CD4-positive, alpha-beta T cell (primary cell): ENCODE data around the gene USO1. TPM values are rescaled to one million over a fixed set of nuclear protein-coding genes. Genes with fewer than 3 reads are reported as not detected.
"Not testable (repeated sequence)": the region's sequence is repeated elsewhere in the genome, so short reads cannot be mapped to it uniquely, and the experiment has no call there.

Source experiments
- ATAC-seq: fragments of 200-7000 bp; cut with Tn5 transposase; one replicate; pipeline ENCODE4 v1.10.0; 2022; ENCODE audit warnings: mild to moderate bottlenecking; ENCODE audit not compliant: poor library complexity
- CTCF ChIA-PET: fragments of 350-600 bp; sonication (Branson Sonifier 250); formaldehyde crosslinking; loops from one replicate; lab custom pipeline; 2021; ENCODE audit warnings: antibody characterized with exemption, inconsistent platforms; lab: Charles Lee
- POLR2A ChIA-PET: fragments of 350-600 bp; sonication (Branson Sonifier 250); formaldehyde crosslinking; loops from one replicate; lab custom pipeline; 2021; ENCODE audit warnings: antibody characterized with exemption, inconsistent platforms; lab: Charles Lee
- DNase-seq, 14 experiments: peaks; one replicate each; pipeline ENCODE4 v3.0.0-alpha.2; 2013 to 2020; ENCODE audit warnings: mixed read lengths in 2 of 14
- H3K27ac ChIP-seq, 2 donors: one replicate each; pipeline versions ENCODE4 v1.5.1 to v1.7.0; 2013; ENCODE audit warnings: low read length in 2 of 2, low read depth in 1 of 2, mild to moderate bottlenecking in 1 of 2
- H3K27me3 ChIP-seq, 2 experiments: 1 replicate in 1 of 2; 2 replicates in 1 of 2; pipeline versions ENCODE4 v1.6.1 to v1.7.0; 2013; ENCODE audit warnings: low read length in 2 of 2, control low read depth in 1 of 2, mild to moderate bottlenecking in 1 of 2, moderate library complexity in 1 of 2; ENCODE audit not compliant: insufficient read depth in 2 of 2, control insufficient read depth in 1 of 2
- H3K36me3 ChIP-seq: one replicate; pipeline ENCODE4 v1.6.1; 2013; ENCODE audit warnings: low read length, control low read depth; ENCODE audit not compliant: insufficient read depth
- H3K4me1 ChIP-seq: one replicate; pipeline ENCODE4 v1.6.1; 2013; ENCODE audit warnings: low read length, control low read depth; ENCODE audit not compliant: insufficient read depth
- H3K4me3 ChIP-seq: one replicate; pipeline ENCODE4 v1.5.1; 2013; ENCODE audit warnings: mild to moderate bottlenecking, low read length, moderate library complexity
- H3K9me3 ChIP-seq, 2 experiments: 1 replicate in 1 of 2; 2 replicates in 1 of 2; pipeline versions ENCODE4 v1.6.1 to v1.7.0; 2013; ENCODE audit warnings: low read length in 2 of 2, mild to moderate bottlenecking in 2 of 2, control low read depth in 1 of 2, moderate library complexity in 1 of 2; ENCODE audit not compliant: control insufficient read depth in 1 of 2, insufficient read depth in 1 of 2
- H3K27ac Mint-ChIP-seq: one replicate; pipeline ENCODE4 v1.8.0; 2020; ENCODE audit warnings: mixed read lengths
- H3K27me3 Mint-ChIP-seq: one replicate; pipeline ENCODE4 v1.8.0; 2021; ENCODE audit warnings: mixed read lengths
- H3K36me3 Mint-ChIP-seq: one replicate; pipeline ENCODE4 v1.8.0; 2021; ENCODE audit warnings: low read depth, mixed read lengths
- H3K4me1 Mint-ChIP-seq: one replicate; pipeline ENCODE4 v1.8.0; 2021; ENCODE audit warnings: low read depth, mixed read lengths
- H3K4me3 Mint-ChIP-seq: one replicate; pipeline ENCODE4 v1.8.0; 2020; ENCODE audit warnings: mild to moderate bottlenecking, mixed read lengths
- H3K9me3 Mint-ChIP-seq: one replicate; pipeline ENCODE4 v1.8.0; 2020; ENCODE audit warnings: mixed read lengths
- intact Hi-C, 2 experiments: fragments of 100-400 bp; cut with DNase I in 1 of 2; cut with micrococcal nuclease in 1 of 2; formaldehyde crosslinking; loops; one replicate each; pipeline versions ENCODE4 v1.15.1 to v1.9.0; 2023 to 2025; cut with DNase I, micrococcal nuclease
- total RNA-seq, 174 experiments: library from RNA in 2 of 174; stranded (reverse) in 2 of 174; gene quantifications; one replicate each; pipeline ENCODE4 v1.2.3 and lab custom pipeline; 2021 to 2026
- TF ChIP-seq, protein P1 (sequence below): fragments of 200-600 bp; IDR thresholded peaks from one replicate; pipeline ENCODE4 v1.8.0; 2022; ENCODE audit warnings: antibody characterized with exemption, mild to moderate bottlenecking

Gene USO1
- total RNA-seq, 2 experiments from 2014 or later, result 10.5 to 10.9 TPM

DNA sequence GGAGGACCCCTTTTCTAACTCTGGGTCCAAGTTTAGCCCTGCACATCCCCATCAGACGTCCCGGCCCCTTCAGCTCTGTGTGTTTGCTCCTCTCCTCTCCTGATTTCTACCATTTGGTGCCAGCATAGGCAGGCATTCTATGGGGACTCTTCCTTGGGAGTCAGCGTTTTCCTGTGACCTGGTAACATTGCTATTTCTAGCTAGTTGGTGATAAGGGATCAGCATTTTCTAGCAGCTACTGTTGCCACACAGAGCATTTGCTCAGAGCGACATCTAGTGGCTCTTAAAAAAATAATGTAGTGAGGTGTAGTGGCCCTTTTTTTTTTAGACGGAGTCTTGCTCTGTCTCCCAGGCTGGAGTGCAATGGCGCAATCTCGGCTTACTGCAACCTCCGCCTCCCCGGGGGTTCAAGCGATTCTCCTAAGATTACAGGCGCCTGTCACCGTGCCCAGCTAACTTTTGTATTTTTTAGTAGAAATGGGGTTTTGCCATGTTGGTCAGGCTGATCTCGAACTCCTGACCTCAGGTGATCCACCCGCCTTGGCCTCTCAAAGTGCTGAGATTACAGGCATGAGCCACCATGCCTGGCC is 123.9 kb downstream of the USO1 start:
- CTCF ChIA-PET, result interaction anchor here (0.7 to 1.0 kb wide), 4 partner anchors 13 to 981 kb away, joined by 3 to 4 read pairs (median 4); no protein-coding TSS in a partner anchor
- H3K4me3 Mint-ChIP-seq, H3K27me3 ChIP-seq, H3K4me1 ChIP-seq, H3K27ac Mint-ChIP-seq, H3K9me3 ChIP-seq, POLR2A ChIA-PET, H3K4me3 ChIP-seq, H3K27ac ChIP-seq, H3K9me3 Mint-ChIP-seq, H3K36me3 ChIP-seq, H3K36me3 Mint-ChIP-seq, H3K4me1 Mint-ChIP-seq: not testable (repeated sequence)
- intact Hi-C loops, result loop anchor here in 1 of 2 experiments (5.0 kb wide), 1 partner anchor 976 kb away; no protein-coding TSS in a partner anchor
- TF ChIP-seq, protein P1, sequence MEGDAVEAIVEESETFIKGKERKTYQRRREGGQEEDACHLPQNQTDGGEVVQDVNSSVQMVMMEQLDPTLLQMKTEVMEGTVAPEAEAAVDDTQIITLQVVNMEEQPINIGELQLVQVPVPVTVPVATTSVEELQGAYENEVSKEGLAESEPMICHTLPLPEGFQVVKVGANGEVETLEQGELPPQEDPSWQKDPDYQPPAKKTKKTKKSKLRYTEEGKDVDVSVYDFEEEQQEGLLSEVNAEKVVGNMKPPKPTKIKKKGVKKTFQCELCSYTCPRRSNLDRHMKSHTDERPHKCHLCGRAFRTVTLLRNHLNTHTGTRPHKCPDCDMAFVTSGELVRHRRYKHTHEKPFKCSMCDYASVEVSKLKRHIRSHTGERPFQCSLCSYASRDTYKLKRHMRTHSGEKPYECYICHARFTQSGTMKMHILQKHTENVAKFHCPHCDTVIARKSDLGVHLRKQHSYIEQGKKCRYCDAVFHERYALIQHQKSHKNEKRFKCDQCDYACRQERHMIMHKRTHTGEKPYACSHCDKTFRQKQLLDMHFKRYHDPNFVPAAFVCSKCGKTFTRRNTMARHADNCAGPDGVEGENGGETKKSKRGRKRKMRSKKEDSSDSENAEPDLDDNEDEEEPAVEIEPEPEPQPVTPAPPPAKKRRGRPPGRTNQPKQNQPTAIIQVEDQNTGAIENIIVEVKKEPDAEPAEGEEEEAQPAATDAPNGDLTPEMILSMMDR, result peak; percentile 85
- H3K27me3 Mint-ChIP-seq, result peaks cover 11% of the 10 kb centered on the region
- DNase-seq (peak in 4 of 14 experiments; percentile 9 to 78 (median 68)), ATAC-seq (peak; percentile 72)

DNA sequence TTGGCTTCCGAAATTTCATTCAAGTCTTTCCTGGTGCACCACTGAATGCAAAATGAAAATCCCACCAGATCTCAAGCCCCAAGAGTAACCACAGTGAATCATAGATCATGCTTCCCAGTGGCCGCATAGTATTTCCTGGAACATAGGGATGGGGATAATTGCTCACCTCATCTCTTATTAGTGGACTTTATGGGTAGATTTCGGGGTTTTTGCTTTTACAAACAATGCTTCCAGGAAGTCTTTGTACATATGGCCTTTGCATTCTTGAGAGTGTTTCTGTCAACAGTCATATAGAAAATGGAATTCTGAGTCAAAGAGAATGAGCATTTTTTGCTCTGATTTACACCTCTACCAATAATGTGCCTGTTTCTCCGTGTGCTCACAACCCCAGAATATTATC is 124.5 kb downstream of the USO1 start:
- no peak overlapping the region for H3K27ac ChIP-seq
- no peaks in the 10 kb centered on the region for H3K27me3 ChIP-seq
- H3K4me3 ChIP-seq, result no peak overlapping the region
- Mint-ChIP-seq H3K27ac (no peak overlapping the region), H3K4me1 (no peaks in the 10 kb centered on the region), H3K9me3 (no peaks in the 10 kb centered on the region), H3K4me3 (no peak overlapping the region), H3K27me3 (peaks cover 14% of the 10 kb centered on the region), H3K36me3 (no peaks in the 10 kb centered on the region)
- no peak for ATAC-seq
- no peaks in the 10 kb centered on the region for H3K9me3 ChIP-seq
- DNase-seq, result no peak
- H3K36me3 ChIP-seq, result no peaks in the 10 kb centered on the region
- ChIA-PET CTCF (no interaction called here), POLR2A (no interaction called here)
- intact Hi-C loops, result loop anchor here in 1 of 2 experiments (5.0 kb wide), 1 partner anchor 977 kb away; no protein-coding TSS in a partner anchor
- TF ChIP-seq, protein P1, result no peak
- H3K4me1 ChIP-seq, result peaks cover 4% of the 10 kb centered on the region

DNA sequence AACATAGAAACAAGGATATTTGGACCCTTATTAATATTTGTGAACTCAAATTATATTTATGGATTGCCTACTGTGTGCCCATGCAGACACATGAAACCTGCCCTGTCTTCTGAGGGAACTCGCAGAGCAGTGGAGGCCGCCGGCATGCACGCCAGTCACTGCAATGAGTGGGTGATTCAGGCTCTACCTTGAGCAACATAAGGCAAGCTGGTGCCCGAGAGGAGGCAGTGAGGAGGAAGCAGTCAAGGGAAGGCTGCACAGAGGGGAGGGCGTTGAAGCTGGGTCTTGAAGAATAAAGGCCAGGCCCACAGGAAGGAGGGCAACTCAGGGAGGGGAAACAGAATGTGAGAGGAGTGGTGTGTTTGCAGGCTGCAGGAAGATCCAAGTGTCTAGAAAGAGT is 125.1 kb downstream of the USO1 start:
- Mint-ChIP-seq H3K4me3 (no peak overlapping the region), H3K36me3 (no peaks in the 10 kb centered on the region), H3K27me3 (peaks cover 16% of the 10 kb centered on the region), H3K27ac (no peak overlapping the region), H3K4me1 (no peaks in the 10 kb centered on the region), H3K9me3 (no peaks in the 10 kb centered on the region)
- H3K4me3 ChIP-seq, result no peak overlapping the region
- no peak for ATAC-seq
- DNase-seq, result peak in 2 of 14 experiments; percentile 5 to 13
- ChIA-PET CTCF (no interaction called here), POLR2A (no interaction called here)
- H3K4me1 ChIP-seq, result peaks cover 4% of the 10 kb centered on the region
- intact Hi-C loops, result loop anchor here in 1 of 2 experiments (5.0 kb wide), 1 partner anchor 977 kb away; no protein-coding TSS in a partner anchor
- TF ChIP-seq, protein P1, result no peak
- no peaks in the 10 kb centered on the region for H3K36me3 ChIP-seq
- H3K27ac ChIP-seq, result no peak overlapping the region
- no peaks in the 10 kb centered on the region for H3K27me3 ChIP-seq
- H3K9me3 ChIP-seq, result no peaks in the 10 kb centered on the region
